Measurements from ENCODE around the gene PSD4.

The PSD4 gene

GRCh38 chr2:113157118-113157896 lies 16.5 kb upstream of the PSD4 start:
- Histone ChIP-seq H3K4me2 (ENCODE audit: low read depth, low read length, poor library complexity, severe bottlenecking) (peak overlapping the region; percentile 34), H3F3A (ENCODE audit: insufficient read depth) (no peaks in the 10 kb centered on the region), H3K27me3 (ENCODE audit: low read length) (no peaks in the 10 kb centered on the region), H3K36me3 (ENCODE audit: low read length) (no peaks in the 10 kb centered on the region), H3K9me3 (ENCODE audit: insufficient read depth, low read length) (no peaks in the 10 kb centered on the region), H3K79me2 (ENCODE audit: insufficient read depth, low read length) (no peaks in the 10 kb centered on the region), H3K27ac (ENCODE audit: low read depth, low read length) (no peak overlapping the region), H3K4me3 (ENCODE audit: insufficient read depth, low read length, poor library complexity, severe bottlenecking) (no peak overlapping the region), H2AFZ (ENCODE audit: low read depth, low read length, severe bottlenecking) (no peak overlapping the region), H4K20me1 (ENCODE audit: low read depth, low read length) (no peaks in the 10 kb centered on the region), H3K9ac (ENCODE audit: low read length) (0 out of 2 replicates have a peak overlapping the region, but pooled peaks have one; percentile 13), H3K9me2 (replicated peaks; ENCODE audit: insufficient read depth, low read length) (no peaks in the 10 kb centered on the region)
- no peak for TF ChIP-seq CTCF (IDR thresholded peaks at IDR 0.05; ENCODE audit: insufficient read depth, low read length, poor library complexity, severe bottlenecking)
- TF ChIP-seq EZH2phosphoT487 (conservative IDR thresholded peaks at IDR 0.05; ENCODE audit: low read length) = no peak

GRCh38 chr2:113157897-113158753 lies 15.6 kb upstream of the PSD4 start:
- no peak overlapping the region for H3K4me3 ChIP-seq (ENCODE audit: insufficient read depth, low read length, poor library complexity, severe bottlenecking)
- H2AFZ ChIP-seq (ENCODE audit: low read depth, low read length, severe bottlenecking) = no peak overlapping the region
- H3K9me2 ChIP-seq (replicated peaks; ENCODE audit: insufficient read depth, low read length) = no peaks in the 10 kb centered on the region
- H3K9me3 ChIP-seq (ENCODE audit: insufficient read depth, low read length) = no peaks in the 10 kb centered on the region
- no peaks in the 10 kb centered on the region for H4K20me1 ChIP-seq (ENCODE audit: low read depth, low read length)
- no peak overlapping the region for H3K27ac ChIP-seq (ENCODE audit: low read depth, low read length)
- H3F3A ChIP-seq (ENCODE audit: insufficient read depth) = no peaks in the 10 kb centered on the region
- H3K27me3 ChIP-seq (ENCODE audit: low read length) = no peaks in the 10 kb centered on the region
- TF ChIP-seq EZH2phosphoT487 (conservative IDR thresholded peaks at IDR 0.05; ENCODE audit: low read length) (no peak), CTCF (IDR thresholded peaks at IDR 0.05; ENCODE audit: insufficient read depth, low read length, poor library complexity, severe bottlenecking) (no peak)
- peak overlapping the region; percentile 34 for H3K4me2 ChIP-seq (ENCODE audit: low read depth, low read length, poor library complexity, severe bottlenecking)
- no peaks in the 10 kb centered on the region for H3K36me3 ChIP-seq (ENCODE audit: low read length)
- H3K9ac ChIP-seq (ENCODE audit: low read length) = 0 out of 2 replicates have a peak overlapping the region, but pooled peaks have one; percentile 13
- H3K79me2 ChIP-seq (ENCODE audit: insufficient read depth, low read length) = no peaks in the 10 kb centered on the region

- Histone ChIP-seq H3K4me2 (ENCODE audit: low read depth, low read length, poor library complexity, severe bottlenecking) (no peak overlapping the region), H3K9ac (ENCODE audit: low read length) (no peak overlapping the region), H3K9me2 (replicated peaks; ENCODE audit: insufficient read depth, low read length) (no peaks in the 10 kb centered on the region), H3K36me3 (ENCODE audit: low read length) (no peaks in the 10 kb centered on the region), H3K27ac (ENCODE audit: low read depth, low read length) (no peak overlapping the region), H3K27me3 (ENCODE audit: low read length) (no peaks in the 10 kb centered on the region), H3K9me3 (ENCODE audit: insufficient read depth, low read length) (no peaks in the 10 kb centered on the region), H3K79me2 (ENCODE audit: insufficient read depth, low read length) (no peaks in the 10 kb centered on the region), H2AFZ (ENCODE audit: low read depth, low read length, severe bottlenecking) (no peak overlapping the region), H3F3A (ENCODE audit: insufficient read depth) (no peaks in the 10 kb centered on the region), H3K4me3 (ENCODE audit: insufficient read depth, low read length, poor library complexity, severe bottlenecking) (no peak overlapping the region), H4K20me1 (ENCODE audit: low read depth, low read length) (no peaks in the 10 kb centered on the region)
- no peak for TF ChIP-seq CTCF (IDR thresholded peaks at IDR 0.05; ENCODE audit: insufficient read depth, low read length, poor library complexity, severe bottlenecking)
- no peak for TF ChIP-seq EZH2phosphoT487 (conservative IDR thresholded peaks at IDR 0.05; ENCODE audit: low read length)
Measured at GRCh38 chr2:113158884-113159553, 14.8 kb upstream of the PSD4 start.
